GM19468 (cell line): ENCODE data around the gene CRCP.
"Not testable (repeated sequence)": the region's sequence is repeated elsewhere in the genome, so short reads cannot be mapped to it uniquely, and the experiment has no call there.

Source experiments
- ATAC-seq: cut with Tn5 transposase; IDR thresholded peaks from one replicate; pipeline ENCODE4 v1.9.1; 2021; ENCODE audit warnings: mild to moderate bottlenecking, moderate library complexity, moderate number of reproducible peaks; ENCODE audit not compliant: unreplicated experiment; ENCODE audit errors: extremely low read depth

Gene CRCP

GRCh38 chr7:66150471-66150870, 35.8 kb downstream of the CRCP start:
- ATAC-seq: no peak

GRCh38 chr7:66152371-66153191, 37.9 kb downstream of the CRCP start:
- no peak for ATAC-seq

GRCh38 chr7:66153691-66154090, 39.0 kb downstream of the CRCP start:
- no peak for ATAC-seq

DNA sequence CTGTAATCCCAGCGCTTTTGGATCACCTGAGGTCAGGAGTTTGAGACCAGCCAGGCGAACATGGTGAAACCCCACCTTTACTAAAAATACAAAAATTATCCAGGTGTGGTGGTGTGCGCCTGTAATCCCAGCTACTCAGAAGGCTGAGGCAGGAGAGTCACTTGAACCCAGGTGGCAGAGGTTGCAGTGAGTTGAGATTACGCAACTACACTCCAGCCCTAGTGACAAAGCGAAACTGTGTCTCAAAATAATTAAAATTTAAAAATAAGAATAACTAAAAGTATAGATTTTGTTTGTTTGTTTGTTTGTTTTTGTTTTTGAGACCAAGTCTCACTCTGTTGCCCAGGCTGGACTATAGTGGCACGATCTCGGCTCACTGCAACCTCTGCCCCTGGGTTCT, 41.4 kb downstream of the CRCP start:
- not testable (repeated sequence) for ATAC-seq

- ATAC-seq: no peak
Measured at GRCh38 chr7:66157060-66157459, 42.4 kb downstream of the CRCP start.

DNA sequence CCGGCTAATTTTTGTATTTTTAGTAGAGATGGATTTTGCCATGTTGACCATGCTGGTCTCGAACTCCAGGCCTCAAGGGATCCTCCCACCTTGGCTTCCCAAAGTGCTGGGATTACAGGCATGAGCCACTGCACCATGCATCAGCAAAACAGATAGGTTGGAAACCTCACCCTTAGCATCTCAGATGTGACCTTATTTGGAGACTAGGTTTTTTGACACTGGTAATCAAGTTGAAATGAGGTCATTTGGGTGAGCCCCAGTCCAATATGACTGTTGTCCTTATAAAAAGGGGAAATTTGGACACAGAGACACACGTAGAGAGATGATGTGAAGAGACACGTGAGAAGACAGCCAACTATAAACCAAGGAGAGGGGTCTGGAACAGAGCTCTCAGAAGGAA, 48.0 kb downstream of the CRCP start:
- ATAC-seq: no peak

- no peak for ATAC-seq
Measured at GRCh38 chr7:66163186-66163610, 48.6 kb downstream of the CRCP start.

GRCh38 chr7:66164356-66164755, 49.7 kb downstream of the CRCP start:
- ATAC-seq: no peak

DNA sequence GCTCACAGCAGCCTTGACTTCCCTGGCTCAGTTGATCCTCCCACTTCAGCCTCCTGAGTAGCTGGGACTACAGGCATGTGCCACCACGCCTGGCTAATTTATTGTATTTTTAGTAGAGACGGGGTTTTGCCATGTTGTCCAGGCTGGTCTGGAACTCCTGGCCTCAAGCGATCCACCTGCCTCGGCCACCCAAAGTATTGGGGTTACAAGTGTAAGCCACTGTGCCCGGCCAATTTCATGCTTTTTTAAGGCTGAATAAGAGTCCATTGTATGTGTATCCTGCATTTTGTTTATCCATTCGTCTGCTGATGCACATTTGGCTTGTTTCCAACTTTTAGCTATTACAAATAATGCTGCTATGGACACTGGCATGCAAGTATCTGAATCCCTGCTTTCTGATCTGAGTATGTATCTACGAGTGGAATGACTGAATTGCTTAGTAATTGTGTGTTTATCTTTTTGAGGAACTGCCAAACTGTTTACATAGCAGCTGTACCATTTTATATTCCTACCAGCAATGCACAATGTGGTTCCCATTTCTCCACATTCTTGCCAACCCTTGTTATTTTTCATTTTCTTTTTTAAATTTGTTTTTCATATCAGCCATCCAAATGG, 53.2 kb downstream of the CRCP start:
- ATAC-seq: no peak

- ATAC-seq: no peak
Measured at GRCh38 chr7:66169616-66170015, 55.0 kb downstream of the CRCP start.

DNA sequence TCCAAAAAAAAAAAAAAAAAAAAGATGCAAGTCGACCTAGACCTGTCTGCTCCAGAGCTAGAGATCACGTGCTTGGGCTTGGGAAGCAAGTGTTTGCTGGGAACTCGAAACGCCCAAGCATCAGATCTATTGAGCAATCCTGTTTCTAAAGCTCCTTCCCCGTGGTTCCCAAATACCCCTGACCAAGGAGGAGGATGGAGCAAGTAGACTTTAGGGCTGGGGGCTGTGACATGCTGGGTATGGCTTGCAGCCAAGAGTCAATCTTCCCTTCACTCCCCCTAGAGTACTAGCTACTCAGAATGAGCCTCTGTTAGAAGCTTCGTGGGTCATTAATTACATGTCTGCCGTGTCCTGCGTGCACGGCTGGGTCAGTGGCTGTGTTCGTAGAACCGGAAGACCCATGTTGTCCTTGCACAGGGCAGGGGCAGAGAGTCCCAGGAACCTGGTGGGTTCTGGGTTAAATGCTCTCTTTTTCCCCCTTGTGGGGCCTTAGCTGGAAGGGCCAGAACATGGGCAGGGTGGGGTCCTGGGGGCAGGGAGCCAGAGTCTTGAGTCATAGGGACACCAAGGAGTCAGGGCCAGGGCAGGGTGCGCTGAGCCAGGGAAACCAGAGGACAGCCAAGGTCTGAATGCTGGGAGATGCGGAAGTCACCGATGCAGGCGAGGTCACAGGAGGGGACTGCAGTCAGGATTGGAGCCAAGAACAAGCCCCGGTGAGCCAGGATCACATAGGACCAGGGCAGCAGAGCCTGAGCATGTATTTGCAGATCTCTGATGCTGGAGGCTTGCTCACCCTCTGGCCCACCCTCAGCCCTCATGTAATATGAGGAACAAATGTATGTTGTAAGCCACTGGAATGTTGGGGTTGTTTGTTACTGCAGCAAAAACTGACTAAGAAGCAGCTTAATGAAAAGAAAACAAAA, 55.9 kb downstream of the CRCP start:
- ATAC-seq: no peak

DNA sequence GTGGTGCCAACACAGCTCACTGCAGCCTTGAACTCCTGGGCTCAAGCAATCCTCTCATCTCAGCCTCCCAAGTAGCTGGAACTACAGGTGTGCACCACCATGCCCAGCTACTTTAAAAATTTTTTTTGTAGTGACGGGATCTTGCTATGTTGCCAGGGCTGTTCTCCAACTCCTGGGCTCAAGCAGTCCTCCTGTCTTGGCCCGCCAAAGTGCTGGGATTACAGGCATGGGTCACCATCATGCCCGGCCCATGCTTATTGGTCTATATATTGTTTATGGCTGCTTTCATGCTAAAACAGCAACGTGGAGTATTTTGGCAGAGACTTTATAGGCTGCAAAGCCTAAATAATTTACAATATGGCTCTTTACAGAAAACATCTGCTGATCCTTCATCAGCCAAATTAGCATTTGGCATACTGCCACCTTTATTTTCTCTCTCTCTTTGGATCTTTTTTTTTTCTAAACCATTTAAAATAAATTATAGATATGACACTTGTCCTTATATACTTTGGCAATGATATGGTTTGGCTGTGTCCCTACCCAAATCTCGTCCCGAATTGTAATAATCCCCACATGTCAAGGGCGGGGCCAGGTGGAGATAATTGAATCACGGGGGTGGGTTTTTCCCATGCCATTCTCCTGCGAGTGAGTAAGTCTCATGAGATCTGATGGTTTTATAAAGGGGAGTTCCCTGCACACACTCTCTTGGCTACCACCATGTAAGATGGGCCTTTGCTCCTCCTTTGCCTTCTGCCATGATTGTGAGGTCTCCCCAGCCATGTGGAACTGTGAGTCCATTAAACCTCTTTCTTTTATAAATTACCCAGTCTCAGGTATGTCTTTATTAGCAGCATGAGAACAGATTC, 58.1 kb downstream of the CRCP start:
- ATAC-seq: not testable (repeated sequence)

GRCh38 chr7:66173856-66174255, 59.2 kb downstream of the CRCP start:
- no peak for ATAC-seq

DNA sequence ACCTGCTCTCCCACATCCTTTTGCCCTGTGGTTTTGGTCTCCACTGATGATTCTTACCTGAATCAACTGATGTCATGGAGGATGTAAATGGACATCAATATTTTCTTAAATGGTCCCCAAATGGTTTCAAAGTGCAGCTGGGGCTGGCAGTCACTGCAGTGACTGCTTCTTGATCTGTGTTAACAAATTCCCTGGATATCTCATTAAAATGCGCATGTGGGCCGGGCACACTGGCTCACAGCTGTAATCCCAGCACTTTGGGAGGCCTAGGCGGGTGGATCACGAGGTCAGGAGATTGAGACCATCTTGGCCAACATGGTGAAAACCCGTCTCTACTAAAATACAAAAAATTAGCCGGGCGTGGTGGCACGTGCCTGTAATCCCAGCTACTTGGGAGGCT, 60.4 kb downstream of the CRCP start:
- ATAC-seq: not testable (repeated sequence)

GRCh38 chr7:66176914-66177313, 62.3 kb downstream of the CRCP start:
- ATAC-seq: no peak

GRCh38 chr7:66178258-66178657, 63.6 kb downstream of the CRCP start:
- no peak for ATAC-seq

- no peak for ATAC-seq
Measured at GRCh38 chr7:66181329-66181728, 66.7 kb downstream of the CRCP start.

- no peak for ATAC-seq
Measured at GRCh38 chr7:66181845-66182244, 67.2 kb downstream of the CRCP start.

- ATAC-seq: no peak
Measured at GRCh38 chr7:66182920-66183319, 68.3 kb downstream of the CRCP start.

DNA sequence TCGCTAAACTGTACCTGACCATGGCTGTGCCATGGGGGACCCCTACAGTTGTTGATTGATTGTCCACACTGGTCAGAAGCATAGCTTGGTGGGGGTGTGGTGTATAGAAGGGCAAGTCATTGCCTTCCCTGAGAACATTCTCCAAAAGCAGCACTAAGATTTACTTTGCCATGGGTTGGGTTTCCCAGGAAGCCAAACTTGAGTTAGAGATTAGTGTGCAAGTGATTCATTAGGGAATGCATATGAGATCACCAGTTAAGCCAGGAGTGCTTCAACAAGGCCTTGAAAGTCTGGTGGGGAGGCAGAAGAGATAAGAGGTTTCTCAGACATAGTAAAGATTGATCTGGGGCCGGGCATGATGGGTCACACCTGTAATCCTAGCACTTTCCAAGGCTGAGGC, 69.1 kb downstream of the CRCP start:
- no peak for ATAC-seq
